ENCODE measurements around the gene PLA2G2D.

The PLA2G2D gene

DNA sequence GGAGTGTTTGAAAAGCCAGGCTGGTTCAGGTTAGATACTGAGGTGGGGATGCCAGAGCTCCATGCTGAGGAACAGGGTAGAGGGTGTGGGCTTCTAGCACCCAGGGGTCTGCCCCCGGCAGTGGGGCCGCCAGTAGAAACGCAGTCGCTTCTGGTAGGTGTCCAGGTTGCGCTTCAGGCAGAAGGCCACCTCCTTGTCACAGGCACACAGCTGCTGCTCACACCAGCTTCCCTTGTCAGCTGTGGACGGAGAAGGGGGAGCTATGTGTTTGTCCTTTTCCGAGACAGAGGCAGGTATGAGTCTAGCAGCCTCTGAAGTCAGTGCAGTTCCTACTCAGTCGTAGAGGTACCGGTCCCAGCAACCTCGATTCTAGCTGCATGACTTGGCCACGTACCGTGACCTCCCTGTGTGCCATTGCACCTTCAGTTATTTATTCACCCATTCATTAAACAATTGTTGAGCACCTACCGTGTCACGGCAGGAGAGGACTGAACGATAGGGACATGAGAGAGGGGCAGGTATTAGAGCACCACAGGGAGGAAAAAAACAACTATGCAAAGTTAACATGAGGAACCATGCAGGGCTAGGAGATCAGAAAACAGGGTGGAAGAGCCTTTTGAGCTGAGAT, 5.2 kb downstream of the PLA2G2D start:
- no peak overlapping the region for H3K4me3 ChIP-seq (ENCODE audit: low read length in 2 of 2)

DNA sequence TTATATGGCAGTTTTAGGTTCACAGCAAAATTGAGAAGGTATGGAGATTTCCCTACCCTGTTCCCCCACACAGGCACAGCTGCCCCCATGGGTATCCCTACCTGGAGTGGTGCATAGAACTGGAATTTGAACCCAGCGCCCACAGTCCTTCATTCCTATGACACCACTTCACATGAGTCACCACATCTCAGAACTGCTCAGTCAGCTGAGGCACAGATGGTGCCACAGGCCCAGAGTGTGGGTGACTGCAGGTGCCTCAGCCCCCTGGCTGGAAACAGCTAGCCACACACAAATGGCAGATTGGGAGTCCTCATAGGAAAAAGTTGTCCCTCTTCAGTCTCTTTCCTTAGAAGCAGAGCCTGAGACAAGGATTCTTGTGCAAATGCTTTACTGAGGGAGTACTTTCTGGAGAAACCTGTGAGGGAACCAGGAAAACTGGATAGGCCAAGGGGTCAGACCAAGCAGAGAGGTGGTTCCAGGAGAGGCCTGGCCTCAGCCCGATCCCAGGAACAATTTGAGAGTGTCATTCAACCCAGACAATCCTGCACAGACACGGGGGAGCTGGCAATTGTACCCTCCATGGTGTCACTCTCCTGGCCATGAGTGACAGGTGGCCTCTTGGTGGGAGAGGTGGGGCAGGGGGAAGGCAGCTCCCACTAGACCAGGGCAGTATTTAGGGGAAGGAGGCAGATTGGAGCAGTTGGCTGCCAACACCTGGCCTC, 6.9 kb downstream of the PLA2G2D start:
- H3K36me3 ChIP-seq (ENCODE audit: control insufficient read depth in 2 of 2, insufficient read depth in 2 of 2, low read length in 2 of 2): no peaks in the 10 kb centered on the region
- H3K4me1 ChIP-seq (ENCODE audit: control insufficient read depth, insufficient read depth, low read length): peaks cover 2% of the 10 kb centered on the region
- peaks cover 5 to 11% of the 10 kb centered on the region in 2 donors for H3K27me3 ChIP-seq (ENCODE audit: control insufficient read depth in 1 of 2, insufficient read depth in 2 of 2, low read length in 2 of 2)
- H3K9ac ChIP-seq (ENCODE audit: low read length in 2 of 2): no peak overlapping the region
- no peaks in the 10 kb centered on the region for H3K9me3 ChIP-seq (ENCODE audit: control insufficient read depth in 2 of 2, low read length in 2 of 2)
- no peak overlapping the region for H3K27ac ChIP-seq (ENCODE audit: low read length)
- H3K4me3 ChIP-seq (ENCODE audit: low read length in 2 of 2): no peak overlapping the region

More for the DNA sequence above, 5.2 kb downstream of the PLA2G2D start:
- peaks cover 5 to 11% of the 10 kb centered on the region in 2 donors for H3K27me3 ChIP-seq (ENCODE audit: control insufficient read depth in 1 of 2, insufficient read depth in 2 of 2, low read length in 2 of 2)
- no peak overlapping the region for H3K27ac ChIP-seq (ENCODE audit: low read length)
- peaks cover 2% of the 10 kb centered on the region for H3K4me1 ChIP-seq (ENCODE audit: control insufficient read depth, insufficient read depth, low read length)
- no peaks in the 10 kb centered on the region for H3K36me3 ChIP-seq (ENCODE audit: control insufficient read depth in 2 of 2, insufficient read depth in 2 of 2, low read length in 2 of 2)
- H3K9me3 ChIP-seq (ENCODE audit: control insufficient read depth in 2 of 2, low read length in 2 of 2): no peaks in the 10 kb centered on the region
- H3K9ac ChIP-seq (ENCODE audit: low read length in 2 of 2): no peak overlapping the region

DNA sequence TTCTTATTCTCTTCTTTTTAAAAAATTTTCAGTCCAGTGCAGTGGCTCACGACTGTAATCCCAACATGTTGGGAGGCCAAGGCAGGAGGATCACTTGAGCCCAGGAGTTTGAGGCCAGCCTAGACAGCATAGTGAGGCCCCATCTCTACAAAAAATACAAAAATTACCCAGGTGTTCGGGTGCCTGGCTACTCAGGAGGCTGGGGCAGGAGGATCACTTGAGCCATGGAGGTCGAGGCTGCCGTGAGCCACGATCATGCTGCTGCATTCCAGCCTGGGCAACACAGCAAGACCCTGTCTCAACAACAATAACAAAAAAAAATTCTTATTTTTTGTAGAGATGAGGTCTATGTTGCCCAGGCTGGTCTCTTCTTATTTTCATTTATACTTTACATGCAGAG, 7.9 kb downstream of the PLA2G2D start:
- Histone ChIP-seq H3K27me3 (ENCODE audit: control insufficient read depth in 1 of 2, insufficient read depth in 2 of 2, low read length in 2 of 2) (peaks cover 5 to 11% of the 10 kb centered on the region in 2 donors), H3K9ac (ENCODE audit: low read length in 2 of 2) (no peak overlapping the region), H3K27ac (ENCODE audit: low read length) (no peak overlapping the region)

DNA sequence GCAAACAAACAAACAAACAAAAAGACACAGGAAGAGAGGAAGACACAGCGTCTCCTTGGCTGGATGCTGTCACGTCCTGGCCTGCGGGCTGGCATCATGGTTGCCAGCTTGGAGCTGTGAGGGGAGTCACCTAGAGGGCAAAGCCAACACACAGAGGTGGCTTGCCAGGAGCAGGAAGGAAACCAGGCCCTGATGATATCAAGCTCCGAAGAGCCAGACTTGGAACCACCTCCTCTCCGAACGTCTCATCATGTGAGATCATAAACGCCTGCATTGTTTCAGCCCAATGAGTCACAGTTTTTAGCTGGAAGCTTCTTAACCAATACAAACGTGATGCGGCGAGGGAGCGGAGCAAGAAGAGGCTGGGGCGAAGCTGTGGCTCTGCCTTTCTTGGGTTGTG, 8.7 kb downstream of the PLA2G2D start:
- Histone ChIP-seq H3K4me3 (ENCODE audit: low read length in 2 of 2) (no peak overlapping the region), H3K27ac (ENCODE audit: low read length) (no peak overlapping the region), H3K27me3 (ENCODE audit: control insufficient read depth in 1 of 2, insufficient read depth in 2 of 2, low read length in 2 of 2) (peaks cover 5 to 8% of the 10 kb centered on the region in 2 donors), H3K9me3 (ENCODE audit: control insufficient read depth in 2 of 2, low read length in 2 of 2) (no peaks in the 10 kb centered on the region), H3K9ac (ENCODE audit: low read length in 2 of 2) (no peak overlapping the region), H3K4me1 (ENCODE audit: control insufficient read depth, insufficient read depth, low read length) (peaks cover 2% of the 10 kb centered on the region), H3K36me3 (ENCODE audit: control insufficient read depth in 2 of 2, insufficient read depth in 2 of 2, low read length in 2 of 2) (no peaks in the 10 kb centered on the region)

More for the DNA sequence above, 7.9 kb downstream of the PLA2G2D start:
- Histone ChIP-seq H3K4me1 (ENCODE audit: control insufficient read depth, insufficient read depth, low read length) (peaks cover 2% of the 10 kb centered on the region), H3K36me3 (ENCODE audit: control insufficient read depth in 2 of 2, insufficient read depth in 2 of 2, low read length in 2 of 2) (no peaks in the 10 kb centered on the region), H3K9me3 (ENCODE audit: control insufficient read depth in 2 of 2, low read length in 2 of 2) (no peaks in the 10 kb centered on the region), H3K4me3 (ENCODE audit: low read length in 2 of 2) (no peak overlapping the region)

DNA sequence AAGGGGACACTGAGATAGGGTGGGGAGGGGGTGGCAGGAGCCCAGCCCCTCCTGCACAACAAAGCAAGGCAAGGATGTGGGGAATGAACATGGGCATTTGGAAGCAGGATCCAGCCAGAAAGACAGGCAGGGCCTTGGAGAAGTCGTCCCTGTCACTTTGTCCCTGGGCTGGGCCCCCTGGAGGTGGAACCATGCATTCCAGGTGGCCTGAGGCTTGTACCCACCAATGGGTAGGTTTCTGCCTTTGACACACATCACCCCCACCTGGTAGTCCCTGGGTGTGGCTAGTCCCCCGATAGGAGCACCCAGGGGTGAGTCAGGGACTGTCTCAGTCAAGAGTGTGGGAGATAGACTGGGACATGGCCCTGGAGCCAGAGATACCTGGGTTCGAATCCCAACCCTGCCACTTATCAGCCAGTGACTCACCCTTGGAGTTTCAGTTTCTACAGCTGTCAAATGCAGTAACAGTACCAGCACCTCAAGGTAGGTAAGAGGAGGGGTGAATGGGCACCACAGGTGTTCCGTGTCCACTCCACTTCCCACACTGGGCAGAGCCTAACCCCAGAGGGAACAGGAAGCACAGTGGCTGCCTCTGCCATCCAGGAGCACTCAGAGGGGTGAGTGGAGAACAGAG, 10.0 kb downstream of the PLA2G2D start:
- Histone ChIP-seq H3K27me3 (ENCODE audit: control insufficient read depth in 1 of 2, insufficient read depth in 2 of 2, low read length in 2 of 2) (peaks cover 4 to 5% of the 10 kb centered on the region in 2 donors), H3K27ac (ENCODE audit: low read length) (no peak overlapping the region), H3K9ac (ENCODE audit: low read length in 2 of 2) (no peak overlapping the region), H3K36me3 (ENCODE audit: control insufficient read depth in 2 of 2, insufficient read depth in 2 of 2, low read length in 2 of 2) (no peaks in the 10 kb centered on the region), H3K9me3 (ENCODE audit: control insufficient read depth in 2 of 2, low read length in 2 of 2) (no peaks in the 10 kb centered on the region), H3K4me1 (ENCODE audit: control insufficient read depth, insufficient read depth, low read length) (peaks cover 2% of the 10 kb centered on the region), H3K4me3 (ENCODE audit: low read length in 2 of 2) (no peak overlapping the region)

DNA sequence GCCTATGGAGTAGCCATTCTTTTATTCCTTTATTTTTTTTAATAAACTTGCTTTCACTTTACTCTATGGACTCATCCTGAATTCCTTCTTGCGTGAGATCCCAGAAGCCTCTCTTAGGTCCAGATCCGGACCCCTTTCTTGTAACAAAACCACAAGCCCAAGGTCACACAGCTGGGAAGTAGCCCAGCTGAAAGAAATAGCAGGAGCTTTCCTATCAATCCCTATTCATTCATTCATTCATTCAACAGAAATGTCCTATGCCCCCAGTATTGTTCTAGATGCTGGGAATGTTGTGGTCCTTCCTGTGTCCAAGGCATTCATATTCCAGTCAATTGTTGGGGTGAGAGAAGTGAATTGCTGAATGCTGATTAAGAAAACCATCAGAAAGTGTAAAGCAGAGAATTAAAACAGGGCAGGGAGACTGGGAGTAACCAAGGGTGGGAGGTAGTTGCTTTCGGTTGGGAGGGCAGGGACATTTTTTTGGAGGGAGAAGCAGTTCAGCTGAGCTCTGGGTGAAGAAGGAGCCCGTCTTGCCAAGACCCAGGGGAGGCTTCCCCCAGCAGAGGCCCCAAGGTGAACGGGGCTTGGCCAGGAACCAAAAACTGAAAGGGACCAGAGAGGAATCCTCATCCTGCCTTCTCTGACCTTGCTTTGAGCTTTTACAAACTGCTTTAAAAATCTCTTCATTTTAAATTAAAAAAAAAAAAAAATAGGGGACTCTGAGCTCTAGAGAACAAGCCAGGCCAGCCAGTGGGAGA, 10.8 kb downstream of the PLA2G2D start:
- H3K36me3 ChIP-seq (ENCODE audit: control insufficient read depth in 2 of 2, insufficient read depth in 2 of 2, low read length in 2 of 2): no peaks in the 10 kb centered on the region
- H3K9me3 ChIP-seq (ENCODE audit: control insufficient read depth in 2 of 2, low read length in 2 of 2): no peaks in the 10 kb centered on the region
- no peak overlapping the region for H3K4me3 ChIP-seq (ENCODE audit: low read length in 2 of 2)
- no peak overlapping the region for H3K27ac ChIP-seq (ENCODE audit: low read length)
- peaks cover 2% of the 10 kb centered on the region for H3K4me1 ChIP-seq (ENCODE audit: control insufficient read depth, insufficient read depth, low read length)
- no peak overlapping the region for H3K9ac ChIP-seq (ENCODE audit: low read length in 2 of 2)
- H3K27me3 ChIP-seq (ENCODE audit: control insufficient read depth in 1 of 2, insufficient read depth in 2 of 2, low read length in 2 of 2): peaks cover 0 to 4% of the 10 kb centered on the region in 2 donors

DNA sequence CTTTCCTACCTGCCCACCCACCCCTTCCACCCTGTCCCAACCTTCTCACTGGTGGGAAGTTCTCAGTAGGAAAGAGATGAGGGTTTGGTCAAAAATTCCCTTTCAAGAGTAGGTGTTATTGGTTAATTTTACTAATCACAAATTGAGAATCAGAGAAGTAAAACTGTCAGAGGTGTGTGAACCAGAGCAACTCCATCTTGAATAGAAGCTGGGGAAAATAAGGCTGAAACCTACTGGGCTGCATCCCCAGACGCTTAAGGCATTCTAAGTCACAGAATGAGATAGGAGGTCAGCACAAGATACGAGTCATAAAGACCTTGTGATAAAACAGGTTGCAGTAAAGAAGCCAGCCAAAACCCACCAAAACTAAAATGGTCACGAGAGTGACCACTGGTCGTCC, 11.5 kb downstream of the PLA2G2D start:
- Histone ChIP-seq H3K9me3 (ENCODE audit: control insufficient read depth in 2 of 2, low read length in 2 of 2) (no peaks in the 10 kb centered on the region), H3K36me3 (ENCODE audit: control insufficient read depth in 2 of 2, insufficient read depth in 2 of 2, low read length in 2 of 2) (no peaks in the 10 kb centered on the region), H3K27ac (ENCODE audit: low read length) (no peak overlapping the region), H3K9ac (ENCODE audit: low read length in 2 of 2) (no peak overlapping the region), H3K4me1 (ENCODE audit: control insufficient read depth, insufficient read depth, low read length) (peaks cover 2% of the 10 kb centered on the region), H3K27me3 (ENCODE audit: control insufficient read depth in 1 of 2, insufficient read depth in 2 of 2, low read length in 2 of 2) (no peaks in the 10 kb centered on the region), H3K4me3 (ENCODE audit: low read length in 2 of 2) (no peak overlapping the region)

DNA sequence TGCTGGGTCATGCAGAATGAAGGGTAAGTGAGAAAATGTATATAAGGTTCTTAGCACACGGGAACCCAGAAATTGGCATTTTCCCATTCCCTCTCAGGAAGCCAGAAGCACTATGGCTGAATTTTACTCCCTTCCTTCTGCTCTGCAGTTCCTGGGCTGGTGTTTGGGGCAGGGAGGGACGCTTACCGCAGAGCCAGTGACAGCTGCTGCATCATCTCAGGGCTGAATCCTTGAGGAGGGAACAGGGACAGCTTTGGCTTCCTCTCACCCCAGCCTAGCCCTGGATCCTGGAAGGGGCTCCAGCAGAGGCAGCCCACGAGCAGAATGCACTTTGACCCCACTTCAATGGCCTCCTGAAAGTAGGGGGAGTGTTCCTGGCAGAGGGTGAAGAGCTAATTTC, 12.0 kb downstream of the PLA2G2D start:
- H3K4me3 ChIP-seq (ENCODE audit: low read length in 2 of 2): no peak overlapping the region
- peaks cover 2% of the 10 kb centered on the region for H3K4me1 ChIP-seq (ENCODE audit: control insufficient read depth, insufficient read depth, low read length)

DNA sequence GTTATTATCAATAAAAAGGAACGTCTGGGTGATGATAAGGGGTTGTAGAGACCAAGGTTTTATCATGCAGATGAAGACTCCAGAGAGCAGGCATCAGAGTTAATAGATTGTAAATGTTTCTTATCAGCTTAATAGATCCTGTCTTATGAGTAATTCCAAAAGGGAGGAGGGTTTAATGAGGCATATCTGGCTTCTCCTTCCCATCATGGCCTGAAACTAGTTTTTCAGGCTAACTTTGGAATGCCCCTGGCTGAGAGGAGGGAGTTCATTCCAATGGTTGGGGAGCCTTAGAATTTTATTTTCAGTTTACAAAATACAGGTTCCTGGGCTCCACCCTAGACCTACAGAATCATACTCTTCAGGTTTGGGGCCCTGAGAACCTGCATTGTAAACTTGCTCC, 13.5 kb downstream of the PLA2G2D start:
- no peaks in the 10 kb centered on the region for H3K36me3 ChIP-seq (ENCODE audit: control insufficient read depth in 2 of 2, insufficient read depth in 2 of 2, low read length in 2 of 2)
- H3K4me3 ChIP-seq (ENCODE audit: low read length in 2 of 2): no peak overlapping the region
- no peak overlapping the region for H3K27ac ChIP-seq (ENCODE audit: low read length)
- H3K27me3 ChIP-seq (ENCODE audit: control insufficient read depth in 1 of 2, insufficient read depth in 2 of 2, low read length in 2 of 2): peaks cover 0 to 3% of the 10 kb centered on the region in 2 donors
- no peaks in the 10 kb centered on the region for H3K9me3 ChIP-seq (ENCODE audit: control insufficient read depth in 2 of 2, low read length in 2 of 2)
- H3K9ac ChIP-seq (ENCODE audit: low read length in 2 of 2): no peak overlapping the region
- H3K4me1 ChIP-seq (ENCODE audit: control insufficient read depth, insufficient read depth, low read length): peaks cover 2% of the 10 kb centered on the region

More for the DNA sequence above, 12.0 kb downstream of the PLA2G2D start:
- Histone ChIP-seq H3K36me3 (ENCODE audit: control insufficient read depth in 2 of 2, insufficient read depth in 2 of 2, low read length in 2 of 2) (no peaks in the 10 kb centered on the region), H3K9me3 (ENCODE audit: control insufficient read depth in 2 of 2, low read length in 2 of 2) (no peaks in the 10 kb centered on the region), H3K27ac (ENCODE audit: low read length) (no peak overlapping the region), H3K9ac (ENCODE audit: low read length in 2 of 2) (no peak overlapping the region), H3K27me3 (ENCODE audit: control insufficient read depth in 1 of 2, insufficient read depth in 2 of 2, low read length in 2 of 2) (no peaks in the 10 kb centered on the region)

DNA sequence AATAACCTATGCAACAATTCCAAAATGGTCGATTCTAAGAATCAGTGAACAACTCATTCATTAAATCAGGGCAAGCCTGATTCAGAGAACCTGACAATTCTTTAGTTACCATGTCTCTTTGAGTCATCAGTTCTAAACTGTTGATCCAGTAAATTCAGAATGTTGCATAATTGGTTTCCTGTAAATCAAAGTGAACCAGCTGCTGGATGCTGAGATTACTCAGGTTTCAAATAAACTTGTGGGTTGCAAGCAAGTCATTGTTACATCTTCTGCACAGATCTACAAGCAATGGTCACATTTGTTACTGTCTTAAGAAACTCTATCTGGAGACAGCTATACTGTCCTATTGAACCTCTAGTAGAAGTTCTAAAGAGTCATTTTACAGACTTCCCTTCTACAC, 16.5 kb downstream of the PLA2G2D start:
- no peaks in the 10 kb centered on the region for H3K4me1 ChIP-seq (ENCODE audit: control insufficient read depth, insufficient read depth, low read length)
- H3K9me3 ChIP-seq (ENCODE audit: control insufficient read depth in 2 of 2, low read length in 2 of 2): no peaks in the 10 kb centered on the region
- peaks cover 0 to 3% of the 10 kb centered on the region in 2 donors for H3K27me3 ChIP-seq (ENCODE audit: control insufficient read depth in 1 of 2, insufficient read depth in 2 of 2, low read length in 2 of 2)
- H3K27ac ChIP-seq (ENCODE audit: low read length): no peak overlapping the region
- no peak overlapping the region for H3K4me3 ChIP-seq (ENCODE audit: low read length in 2 of 2)
- no peaks in the 10 kb centered on the region for H3K36me3 ChIP-seq (ENCODE audit: control insufficient read depth in 2 of 2, insufficient read depth in 2 of 2, low read length in 2 of 2)
- no peak overlapping the region for H3K9ac ChIP-seq (ENCODE audit: low read length in 2 of 2)

All from stomach smooth muscle (tissue), 2 donors.